GM18861 (cell line): Measurements from ENCODE around the gene PTPRF.
"Not testable (repeated sequence)": the region's sequence is repeated elsewhere in the genome, so short reads cannot be mapped to it uniquely, and the experiment has no call there.

Experiments used
- ATAC-seq: cut with Tn5 transposase; IDR thresholded peaks from one replicate; pipeline ENCODE4 v1.9.1; 2021; ENCODE audit not compliant: unreplicated experiment

PTPRF gene

GRCh38 chr1:43537423-43538142 is 6.9 kb downstream of the PTPRF start:
- no peak for ATAC-seq

- ATAC-seq, result no peak
Measured at GRCh38 chr1:43538143-43538487, 7.4 kb downstream of the PTPRF start.

- ATAC-seq, result no peak
Measured at GRCh38 chr1:43538969-43539368, 8.3 kb downstream of the PTPRF start.

GRCh38 chr1:43539726-43540434 is 9.2 kb downstream of the PTPRF start:
- no peak for ATAC-seq

- no peak for ATAC-seq
Measured at GRCh38 chr1:43540653-43541071, 10.0 kb downstream of the PTPRF start.

- no peak for ATAC-seq
Measured at GRCh38 chr1:43541141-43541540, 10.5 kb downstream of the PTPRF start.

- no peak for ATAC-seq
Measured at GRCh38 chr1:43541721-43542401, 11.2 kb downstream of the PTPRF start.

- no peak for ATAC-seq
Measured at GRCh38 chr1:43542527-43543458, 12.1 kb downstream of the PTPRF start.

- no peak for ATAC-seq
Measured at GRCh38 chr1:43543567-43543966, 12.9 kb downstream of the PTPRF start.

GRCh38 chr1:43545339-43545694 is 14.6 kb downstream of the PTPRF start:
- no peak for ATAC-seq

GRCh38 chr1:43545695-43546387 is 15.2 kb downstream of the PTPRF start:
- no peak for ATAC-seq

- ATAC-seq, result no peak
Measured at GRCh38 chr1:43546388-43547100, 15.9 kb downstream of the PTPRF start.

- ATAC-seq, result no peak
Measured at GRCh38 chr1:43547538-43548072, 16.9 kb downstream of the PTPRF start.

GRCh38 chr1:43548285-43549271 is 17.9 kb downstream of the PTPRF start:
- ATAC-seq, result no peak

GRCh38 chr1:43549394-43549793 is 18.7 kb downstream of the PTPRF start:
- not testable (repeated sequence) for ATAC-seq

GRCh38 chr1:43549921-43550597 is 19.4 kb downstream of the PTPRF start:
- ATAC-seq, result no peak

- no peak for ATAC-seq
Measured at GRCh38 chr1:43550598-43551246, 20.0 kb downstream of the PTPRF start.
